Measurements from ENCODE around the gene SSNA1. TPM values are rescaled to one million over a fixed set of nuclear protein-coding genes. Genes with fewer than 3 reads are reported as not detected.

SSNA1 gene
- polyA plus RNA-seq, 4 donors, result 68.9 to 146 (median 103) TPM

DNA sequence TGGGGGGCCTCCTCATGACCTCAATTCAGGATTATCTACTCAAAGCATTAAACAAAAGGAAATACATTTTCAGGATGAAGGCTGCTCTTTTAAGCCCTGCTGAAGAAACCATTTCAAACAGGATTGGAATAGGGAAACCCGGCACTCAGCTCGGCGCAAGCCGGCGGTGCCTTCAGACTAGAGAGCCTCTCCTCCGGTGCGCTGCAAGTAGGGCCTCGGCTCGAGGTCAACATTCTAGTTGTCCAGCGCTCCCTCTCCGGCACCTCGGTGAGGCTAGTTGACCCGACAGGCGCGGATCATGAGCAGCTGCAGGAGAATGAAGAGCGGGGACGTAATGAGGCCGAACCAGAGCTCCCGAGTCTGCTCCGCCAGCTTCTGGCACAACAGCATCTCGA, 16.3 kb downstream of the SSNA1 start:
- Histone ChIP-seq H3K9me3 (ENCODE audit: control insufficient read depth in 2 of 2, insufficient read depth in 1 of 2, low read depth in 1 of 2, low read length in 1 of 2) (no peaks in the 10 kb centered on the region), H3K36me3 (ENCODE audit: control insufficient read depth in 3 of 3, insufficient read depth in 2 of 3, low read depth in 1 of 3, low read length in 3 of 3) (peaks cover 0 to 14% (median 0%) of the 10 kb centered on the region in 3 donors), H3K4me1 (ENCODE audit: control insufficient read depth in 3 of 3, insufficient read depth in 2 of 3, low read depth in 1 of 3, low read length in 2 of 3) (peaks cover 5 to 31% (median 13%) of the 10 kb centered on the region in 3 donors), H3K4me3 (ENCODE audit: low read depth in 1 of 3, low read length in 3 of 3) (peak overlapping the region; percentile 87 to 95 (median 91)), H3K27me3 (ENCODE audit: control insufficient read depth in 3 of 3, insufficient read depth in 3 of 3, low read length in 3 of 3) (no peaks in the 10 kb centered on the region), H3K27ac (ENCODE audit: low read depth in 1 of 3, low read length in 2 of 3) (peak overlapping the region; percentile 67 to 92 (median 92))
- DNase-seq (no peak), FAIRE-seq (no peak)
- WGBS, 3 donors, result 2 to 14% (median 4%) methylated on average over 21 of the region's 21 CpGs

DNA sequence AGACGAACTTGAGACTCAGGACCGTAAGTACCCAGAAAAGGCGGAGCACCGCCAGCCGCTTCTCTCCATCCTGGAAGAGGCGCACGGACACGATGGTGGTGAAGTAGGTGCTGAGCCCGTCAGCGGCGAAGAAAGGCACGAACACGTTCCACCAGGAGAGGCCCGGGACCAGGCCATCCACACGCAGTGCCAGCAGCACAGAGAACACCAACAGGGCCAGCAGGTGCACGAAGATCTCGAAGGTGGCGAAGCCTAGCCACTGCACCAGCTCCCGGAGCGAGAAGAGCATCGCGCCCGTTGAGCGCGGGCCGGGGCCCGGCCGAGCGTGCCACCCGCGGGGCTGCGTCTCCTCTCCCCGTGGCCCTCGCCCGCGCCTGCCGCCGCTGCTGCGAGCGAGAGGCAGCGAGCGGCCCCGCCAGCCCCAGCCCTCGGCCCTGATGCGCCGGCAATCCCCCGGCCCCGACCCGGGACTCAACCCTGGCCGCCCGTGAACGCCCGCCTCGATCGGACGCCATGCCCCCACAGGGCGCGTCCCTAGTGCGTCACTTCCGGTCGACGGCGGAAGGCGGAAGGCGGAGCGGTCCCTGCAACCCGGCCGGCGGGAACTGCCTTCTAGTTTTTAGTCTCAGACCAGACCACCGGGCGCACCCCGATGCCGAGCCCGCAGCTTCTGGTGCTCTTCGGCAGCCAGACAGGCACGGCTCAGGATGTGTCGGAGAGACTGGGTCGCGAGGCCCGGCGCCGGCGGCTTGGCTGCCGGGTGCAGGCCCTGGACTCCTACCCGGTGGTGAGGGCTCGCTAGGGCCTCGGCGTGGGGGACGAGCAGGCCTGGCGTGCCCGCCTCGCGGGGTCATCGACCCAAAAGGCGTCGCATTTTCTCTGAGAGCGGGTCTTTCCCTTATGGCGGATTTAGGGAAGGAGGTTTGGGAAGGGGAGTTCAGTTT, 16.9 kb downstream of the SSNA1 start, which contains the start of the genes NDOR1 and TMEM203:
NDOR1 (plus strand) TSS at position 575 of the 944 bp plus-strand sequence; CDS start at position 653, 78 bp downstream.
TMEM203 (minus strand) TSS at position 523 of the 944 bp plus-strand sequence; CDS start at position 289, 234 bp downstream.
- FAIRE-seq, result no peak
- 0 to 1% (median 1%) methylated on average over 77 to 98 of the region's 98 CpGs for WGBS, 3 donors

DNA sequence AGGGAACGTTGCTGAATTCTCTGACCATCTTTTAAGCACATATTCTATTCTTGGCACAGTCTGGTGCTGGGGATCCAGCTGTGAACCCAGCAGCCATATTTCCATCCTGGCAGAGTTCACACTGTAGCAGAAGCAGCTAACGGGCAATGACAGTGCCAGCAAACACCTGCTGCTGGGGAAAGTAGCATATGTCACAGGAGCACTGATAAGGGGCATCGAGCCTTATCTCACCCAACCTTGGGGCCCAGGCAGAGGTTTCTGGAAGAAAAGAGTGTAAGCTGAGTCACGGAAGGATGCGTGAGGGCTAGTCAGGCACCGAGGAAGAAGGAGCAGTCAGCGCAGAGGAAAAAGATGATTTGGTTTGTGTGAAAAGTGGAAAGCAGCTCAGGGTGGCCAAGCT, 18.1 kb downstream of the SSNA1 start:
- peak overlapping the region in 1 of 3 donors; percentile 95 for H3K4me3 ChIP-seq (ENCODE audit: low read depth in 1 of 3, low read length in 3 of 3)
- H3K27ac ChIP-seq (ENCODE audit: low read depth in 1 of 3, low read length in 2 of 3), result no peak overlapping the region
- 56 to 71% (median 59%) methylated on average over 7 of the region's 7 CpGs for WGBS, 3 donors
- no peaks in the 10 kb centered on the region for H3K27me3 ChIP-seq (ENCODE audit: control insufficient read depth in 3 of 3, insufficient read depth in 3 of 3, low read length in 3 of 3)
- H3K36me3 ChIP-seq (ENCODE audit: control insufficient read depth in 3 of 3, insufficient read depth in 2 of 3, low read depth in 1 of 3, low read length in 3 of 3), result peaks cover 0 to 24% (median 0%) of the 10 kb centered on the region in 3 donors
- peaks cover 5 to 27% (median 13%) of the 10 kb centered on the region in 3 donors for H3K4me1 ChIP-seq (ENCODE audit: control insufficient read depth in 3 of 3, insufficient read depth in 2 of 3, low read depth in 1 of 3, low read length in 2 of 3)
- no peaks in the 10 kb centered on the region for H3K9me3 ChIP-seq (ENCODE audit: control insufficient read depth in 2 of 2, insufficient read depth in 1 of 2, low read depth in 1 of 2, low read length in 1 of 2)
- FAIRE-seq (no peak), DNase-seq (no peak)

More for the DNA sequence above, 16.9 kb downstream of the SSNA1 start, which contains the start of the genes NDOR1 and TMEM203:
- Histone ChIP-seq H3K9me3 (ENCODE audit: control insufficient read depth in 2 of 2, insufficient read depth in 1 of 2, low read depth in 1 of 2, low read length in 1 of 2) (no peaks in the 10 kb centered on the region), H3K27ac (ENCODE audit: low read depth in 1 of 3, low read length in 2 of 3) (peak within 1 kb of the TSS; percentile 67 to 92 (median 92)), H3K27me3 (ENCODE audit: control insufficient read depth in 3 of 3, insufficient read depth in 3 of 3, low read length in 3 of 3) (no peaks in the 10 kb centered on the region), H3K4me1 (ENCODE audit: control insufficient read depth in 3 of 3, insufficient read depth in 2 of 3, low read depth in 1 of 3, low read length in 2 of 3) (peaks cover 5 to 31% (median 13%) of the 10 kb centered on the region in 3 donors), H3K4me3 (ENCODE audit: low read depth in 1 of 3, low read length in 3 of 3) (peak within 1 kb of the TSS; percentile 87 to 95 (median 91)), H3K36me3 (ENCODE audit: control insufficient read depth in 3 of 3, insufficient read depth in 2 of 3, low read depth in 1 of 3, low read length in 3 of 3) (peaks cover 0 to 19% (median 0%) of the 10 kb centered on the region in 3 donors)
- DNase-seq, result peak; percentile 86 to 97

DNA sequence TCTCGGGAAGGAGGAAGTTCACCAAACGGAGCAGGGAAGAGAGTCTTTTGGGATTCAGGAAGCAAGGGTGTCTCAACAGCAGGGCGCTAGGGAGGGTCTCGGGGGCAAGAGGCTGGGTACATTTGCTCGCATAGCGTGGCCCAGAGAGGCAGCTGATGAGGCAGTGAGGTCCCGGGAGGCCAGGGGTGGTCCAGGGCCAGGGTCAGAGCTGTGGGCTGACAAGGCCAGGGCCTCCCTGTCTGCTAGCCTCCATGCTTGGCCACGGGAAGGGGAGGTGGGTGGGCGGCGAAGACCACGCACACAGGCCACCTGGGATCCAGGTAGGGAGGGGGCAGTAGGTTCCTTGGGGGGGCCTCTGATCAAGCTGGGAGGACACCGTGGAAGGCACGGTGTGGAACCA, 23.1 kb downstream of the SSNA1 start:
- no peak for DNase-seq
- no peak overlapping the region for H3K4me3 ChIP-seq (ENCODE audit: low read depth in 1 of 3, low read length in 3 of 3)
- no peaks in the 10 kb centered on the region for H3K9me3 ChIP-seq (ENCODE audit: control insufficient read depth in 2 of 2, insufficient read depth in 1 of 2, low read depth in 1 of 2, low read length in 1 of 2)
- peaks cover under 1 to 2% (median 1%) of the 10 kb centered on the region in 3 donors for H3K4me1 ChIP-seq (ENCODE audit: control insufficient read depth in 3 of 3, insufficient read depth in 2 of 3, low read depth in 1 of 3, low read length in 2 of 3)
- 81 to 89% (median 85%) methylated on average over 12 to 13 of the region's 13 CpGs for WGBS, 3 donors
- no peak for FAIRE-seq
- H3K27ac ChIP-seq (ENCODE audit: low read depth in 1 of 3, low read length in 2 of 3), result no peak overlapping the region
- no peaks in the 10 kb centered on the region for H3K27me3 ChIP-seq (ENCODE audit: control insufficient read depth in 3 of 3, insufficient read depth in 3 of 3, low read length in 3 of 3)
- peaks cover 0 to 56% (median 3%) of the 10 kb centered on the region in 3 donors for H3K36me3 ChIP-seq (ENCODE audit: control insufficient read depth in 3 of 3, insufficient read depth in 2 of 3, low read depth in 1 of 3, low read length in 3 of 3)

DNA sequence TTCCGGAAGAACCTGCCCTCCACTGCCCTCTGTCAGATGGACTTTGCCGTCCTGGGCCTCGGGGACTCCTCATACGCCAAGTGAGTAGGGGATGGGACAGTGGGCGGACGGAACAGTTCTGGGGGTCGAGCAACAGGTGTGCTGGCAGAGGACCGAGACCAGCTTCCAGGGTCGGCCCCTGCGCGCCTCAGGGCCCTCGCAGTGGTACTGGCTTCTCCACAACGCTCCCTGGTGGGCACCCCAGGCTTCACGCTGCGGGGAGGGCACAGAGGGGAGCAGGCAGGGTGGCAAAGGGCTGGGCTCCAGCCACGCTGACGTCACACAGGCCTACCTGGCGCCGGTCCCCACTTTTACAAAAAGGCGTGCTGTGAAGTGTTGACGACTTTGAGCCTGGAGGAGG, 24.0 kb downstream of the SSNA1 start:
- no peaks in the 10 kb centered on the region for H3K27me3 ChIP-seq (ENCODE audit: control insufficient read depth in 3 of 3, insufficient read depth in 3 of 3, low read length in 3 of 3)
- no peak for FAIRE-seq
- DNase-seq, result no peak
- H3K4me1 ChIP-seq (ENCODE audit: control insufficient read depth in 3 of 3, insufficient read depth in 2 of 3, low read depth in 1 of 3, low read length in 2 of 3), result peaks cover 0 to 8% (median 0%) of the 10 kb centered on the region in 3 donors
- 78 to 91% (median 86%) methylated on average over 20 to 21 of the region's 21 CpGs for WGBS, 3 donors
- H3K27ac ChIP-seq (ENCODE audit: low read depth in 1 of 3, low read length in 2 of 3), result no peak overlapping the region
- peaks cover 0 to 54% (median 3%) of the 10 kb centered on the region in 3 donors for H3K36me3 ChIP-seq (ENCODE audit: control insufficient read depth in 3 of 3, insufficient read depth in 2 of 3, low read depth in 1 of 3, low read length in 3 of 3)
- H3K4me3 ChIP-seq (ENCODE audit: low read depth in 1 of 3, low read length in 3 of 3), result no peak overlapping the region
- H3K9me3 ChIP-seq (ENCODE audit: control insufficient read depth in 2 of 2, insufficient read depth in 1 of 2, low read depth in 1 of 2, low read length in 1 of 2), result no peaks in the 10 kb centered on the region

GRCh38 chr9:137213160-137214060, 24.9 kb downstream of the SSNA1 start:
- WGBS, 3 donors, result 89 to 90% (median 89%) methylated on average over 44 to 49 of the region's 49 CpGs
- Histone ChIP-seq H3K9me3 (ENCODE audit: control insufficient read depth in 2 of 2, insufficient read depth in 1 of 2, low read depth in 1 of 2, low read length in 1 of 2) (no peaks in the 10 kb centered on the region), H3K27ac (ENCODE audit: low read depth in 1 of 3, low read length in 2 of 3) (no peak overlapping the region), H3K4me3 (ENCODE audit: low read depth in 1 of 3, low read length in 3 of 3) (no peak overlapping the region), H3K36me3 (ENCODE audit: control insufficient read depth in 3 of 3, insufficient read depth in 2 of 3, low read depth in 1 of 3, low read length in 3 of 3) (peaks cover 0 to 57% (median 3%) of the 10 kb centered on the region in 3 donors), H3K4me1 (ENCODE audit: control insufficient read depth in 3 of 3, insufficient read depth in 2 of 3, low read depth in 1 of 3, low read length in 2 of 3) (peaks cover 0 to 17% (median 0%) of the 10 kb centered on the region in 3 donors), H3K27me3 (ENCODE audit: control insufficient read depth in 3 of 3, insufficient read depth in 3 of 3, low read length in 3 of 3) (no peaks in the 10 kb centered on the region)
- DNase-seq, result no peak
- FAIRE-seq, result no peak

- H3K36me3 ChIP-seq (ENCODE audit: control insufficient read depth in 3 of 3, insufficient read depth in 2 of 3, low read depth in 1 of 3, low read length in 3 of 3), result peaks cover 0 to 58% (median 3%) of the 10 kb centered on the region in 3 donors
- H3K27ac ChIP-seq (ENCODE audit: low read depth in 1 of 3, low read length in 2 of 3), result no peak overlapping the region
- no peak overlapping the region for H3K4me3 ChIP-seq (ENCODE audit: low read depth in 1 of 3, low read length in 3 of 3)
- no peak for DNase-seq
- no peaks in the 10 kb centered on the region for H3K27me3 ChIP-seq (ENCODE audit: control insufficient read depth in 3 of 3, insufficient read depth in 3 of 3, low read length in 3 of 3)
- 91 to 97% (median 93%) methylated on average over 16 to 19 of the region's 19 CpGs for WGBS, 3 donors
- no peaks in the 10 kb centered on the region for H3K9me3 ChIP-seq (ENCODE audit: control insufficient read depth in 2 of 2, insufficient read depth in 1 of 2, low read depth in 1 of 2, low read length in 1 of 2)
- no peak for FAIRE-seq
- H3K4me1 ChIP-seq (ENCODE audit: control insufficient read depth in 3 of 3, insufficient read depth in 2 of 3, low read depth in 1 of 3, low read length in 2 of 3), result peaks cover 0 to 25% (median 0%) of the 10 kb centered on the region in 3 donors
Observed at GRCh38 chr9:137214620-137215019, 26.1 kb downstream of the SSNA1 start.
